SU-DHL-6 (cell line): ENCODE measurements around the gene MAGI3.

ENCODE experiments used
- CTCF ChIP-seq: fragments of 200-600 bp; sonication (generic); IDR thresholded peaks from one replicate; pipeline ENCODE4 v1.5.1; 2017; ENCODE audit warnings: antibody characterized with exemption, mild to moderate bottlenecking, low read length, moderate library complexity; ENCODE audit not compliant: insufficient read depth, poor library complexity, severe bottlenecking
- EZH2phosphoT487 ChIP-seq: fragments of 200-600 bp; sonication (generic), shearing (Covaris generic); conservative IDR thresholded peaks from 2 replicates; pipeline ENCODE4 v1.6.1; 2018; ENCODE audit warnings: mild to moderate bottlenecking, antibody characterized with exemption, low read length, moderate library complexity, mixed read lengths

DNA sequence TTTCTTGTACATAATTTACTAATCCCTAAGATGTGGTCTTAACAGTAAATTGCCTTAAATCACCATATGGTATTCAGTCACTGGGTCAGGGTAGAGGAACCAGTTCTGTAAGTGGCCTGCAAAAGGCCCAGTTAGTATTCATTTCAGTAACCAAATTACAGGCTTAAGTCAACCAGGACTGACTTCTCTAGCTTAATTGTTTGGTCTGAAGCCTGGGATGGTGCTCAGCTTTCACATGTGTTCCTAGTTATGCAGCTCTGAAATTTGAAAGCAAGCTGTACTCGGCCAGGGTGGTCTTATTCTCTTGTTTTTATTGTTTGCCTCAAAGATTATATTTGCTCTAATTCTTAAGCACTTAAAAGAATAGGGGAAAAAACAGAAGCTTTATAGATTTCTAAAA, 144.6 kb downstream of the MAGI3 start:
- no peak for TF ChIP-seq EZH2phosphoT487
- TF ChIP-seq CTCF: no peak
